AML-193 (cell line): Measurements from ENCODE around the gene PPP2R5C.
A peak's percentile ranks its signal among the peaks of the same experiment; 100 is the strongest.

ENCODE experiments used
- DNase-seq, 2 experiments: peaks; one replicate each; lab custom pipeline; 2025; lab: John Stamatoyannopoulos, UW

The PPP2R5C gene

GRCh38 chr14:101917413-101918017, 156.0 kb downstream of the PPP2R5C start:
- no peak for DNase-seq

DNA sequence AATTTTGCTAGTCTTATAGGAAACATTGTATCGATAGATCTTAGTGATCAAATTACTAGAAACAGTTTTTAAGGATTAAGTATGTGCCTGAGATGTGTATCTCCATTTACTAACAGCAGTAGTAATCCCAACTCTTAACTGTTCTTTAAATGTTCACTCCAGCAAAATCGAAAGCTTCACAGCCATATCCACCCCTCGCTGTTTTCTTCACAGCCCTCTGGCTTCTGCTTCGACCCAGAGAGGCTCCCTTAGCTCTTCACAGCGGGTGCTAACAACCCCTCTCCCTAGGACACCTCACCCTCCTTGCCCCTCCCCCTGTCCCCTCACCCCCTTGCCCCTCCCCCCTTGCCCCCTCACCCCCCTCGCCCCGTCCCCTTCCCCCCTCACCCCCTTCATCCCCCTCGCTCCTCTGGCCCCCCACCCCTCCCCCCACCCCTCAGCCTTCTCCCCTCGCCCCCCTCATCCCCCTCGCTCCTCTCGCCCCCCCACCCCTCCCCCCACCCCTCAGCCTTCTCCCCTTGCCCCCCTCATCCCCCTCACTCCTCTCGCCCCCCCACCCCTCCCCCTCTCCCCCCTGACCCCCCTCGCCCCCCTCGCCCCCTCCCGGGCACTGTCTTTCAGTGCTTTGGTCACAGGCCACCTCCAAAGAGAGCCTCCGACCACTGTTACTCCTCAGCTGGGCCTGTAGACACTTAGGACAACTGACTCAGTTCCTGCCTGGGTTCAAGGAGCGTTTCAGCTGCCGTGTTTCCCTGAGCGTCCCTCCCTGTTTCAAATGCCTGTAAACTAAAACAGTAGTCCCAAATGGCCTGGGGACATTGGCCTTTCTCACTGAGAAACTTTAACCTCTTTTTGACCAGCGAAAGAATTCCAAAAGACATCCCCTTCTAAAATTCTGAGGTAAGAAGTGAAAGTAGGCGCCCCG, 156.8 kb downstream of the PPP2R5C start:
- no peak for DNase-seq

GRCh38 chr14:101920271-101920670, 158.8 kb downstream of the PPP2R5C start:
- DNase-seq = no peak

DNA sequence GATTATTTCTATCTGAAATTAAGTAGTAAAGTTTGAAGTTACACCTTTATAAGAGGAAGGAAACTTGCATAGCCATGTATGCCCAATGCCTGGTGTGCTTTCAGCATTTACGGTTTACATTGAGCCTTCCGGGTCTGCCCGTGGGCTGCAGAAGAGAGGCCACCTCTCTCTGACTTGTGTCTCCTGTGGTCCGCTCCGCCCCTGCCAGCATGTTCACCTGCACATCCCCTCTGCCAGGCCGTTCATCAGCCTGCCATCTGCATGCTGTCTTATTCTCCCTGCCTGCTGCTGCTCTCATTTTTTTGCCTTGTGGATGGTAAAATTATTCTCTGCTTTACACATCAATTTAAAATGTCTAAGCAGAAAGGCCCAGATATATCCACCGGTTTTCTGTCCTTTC, 161.4 kb downstream of the PPP2R5C start:
- no peak for DNase-seq

GRCh38 chr14:101925152-101925551, 163.6 kb downstream of the PPP2R5C start:
- no peak for DNase-seq

GRCh38 chr14:101926085-101926484, 164.6 kb downstream of the PPP2R5C start:
- DNase-seq = no peak

GRCh38 chr14:101926620-101927019, 165.1 kb downstream of the PPP2R5C start:
- no peak for DNase-seq

DNA sequence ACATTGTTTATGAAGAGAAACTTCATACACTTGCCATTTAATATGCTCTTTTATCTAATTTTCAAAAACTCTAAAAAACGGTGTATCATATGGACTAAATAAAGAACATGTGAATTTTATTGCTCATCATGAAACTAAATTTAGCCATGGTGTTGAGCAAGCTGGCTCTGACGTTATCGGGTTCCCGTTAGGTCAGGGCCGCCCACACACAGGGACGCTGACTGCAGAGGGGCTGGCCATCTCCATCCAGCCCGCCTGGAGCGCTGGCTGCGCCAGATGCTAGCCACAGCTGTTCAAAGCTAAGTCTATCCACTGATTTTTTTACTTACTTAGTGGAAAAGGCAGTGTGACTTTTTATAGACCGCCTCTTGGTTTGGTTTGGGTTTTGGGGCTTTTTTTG, 166.3 kb downstream of the PPP2R5C start:
- DNase-seq = no peak

DNA sequence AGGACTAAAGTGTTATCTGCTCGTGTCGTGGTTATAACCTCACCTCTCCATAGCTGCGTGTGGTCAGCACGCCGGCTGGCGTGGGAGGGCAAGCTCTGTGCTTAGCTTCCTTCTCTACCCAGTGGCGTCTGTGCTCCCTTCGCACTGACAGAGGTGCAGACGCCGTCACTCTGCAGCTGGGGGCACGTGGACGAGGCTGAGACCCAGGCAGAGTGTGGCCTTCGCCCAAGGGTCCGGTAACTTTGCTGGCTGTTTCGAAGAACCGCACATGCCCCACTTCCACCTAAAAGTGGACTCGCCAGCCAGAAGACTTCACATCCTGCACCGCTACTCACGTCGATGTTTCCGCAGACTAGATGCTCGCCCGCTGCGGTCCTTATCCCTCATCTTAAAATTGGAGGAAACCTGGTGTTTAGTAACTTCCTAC, 166.9 kb downstream of the PPP2R5C start:
- DNase-seq = no peak

DNA sequence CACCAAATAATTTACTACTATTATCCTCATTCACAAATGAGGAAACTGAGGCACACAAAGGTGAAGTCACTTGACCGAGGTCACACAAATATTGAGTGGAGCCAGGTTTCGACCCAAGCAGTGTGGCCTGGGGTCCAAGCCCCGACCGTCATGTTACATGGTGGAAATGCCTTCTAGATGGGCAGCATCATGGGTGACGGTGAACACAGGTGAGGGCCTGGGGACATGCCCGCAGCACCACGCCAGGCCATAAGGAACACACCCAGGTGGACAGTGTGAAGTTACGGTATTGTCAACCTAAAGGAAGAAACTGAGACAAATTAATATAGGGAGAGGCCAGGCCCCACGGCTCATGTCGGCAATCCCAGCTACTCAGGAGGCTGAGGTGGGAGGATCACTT, 167.6 kb downstream of the PPP2R5C start:
- DNase-seq = no peak

DNA sequence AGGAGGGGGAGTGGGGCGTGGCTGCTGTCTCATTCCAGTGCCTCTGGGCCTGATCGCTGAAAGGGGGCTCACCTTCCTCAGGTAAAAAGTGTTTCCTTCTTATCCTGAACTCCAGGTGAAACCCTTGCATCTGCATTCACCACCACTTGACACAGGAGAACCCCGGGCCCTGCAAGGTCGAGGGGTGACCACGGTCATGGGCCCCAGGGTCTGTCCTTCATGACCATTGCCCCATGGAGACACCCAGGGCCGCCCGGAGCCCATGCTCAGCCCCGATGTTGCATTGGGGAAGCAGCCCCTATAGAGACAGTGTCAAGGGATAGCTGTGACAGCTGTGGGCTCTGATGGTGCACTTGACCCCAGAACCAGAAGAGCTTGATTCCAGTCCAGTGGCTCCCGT, 168.4 kb downstream of the PPP2R5C start:
- no peak for DNase-seq

DNA sequence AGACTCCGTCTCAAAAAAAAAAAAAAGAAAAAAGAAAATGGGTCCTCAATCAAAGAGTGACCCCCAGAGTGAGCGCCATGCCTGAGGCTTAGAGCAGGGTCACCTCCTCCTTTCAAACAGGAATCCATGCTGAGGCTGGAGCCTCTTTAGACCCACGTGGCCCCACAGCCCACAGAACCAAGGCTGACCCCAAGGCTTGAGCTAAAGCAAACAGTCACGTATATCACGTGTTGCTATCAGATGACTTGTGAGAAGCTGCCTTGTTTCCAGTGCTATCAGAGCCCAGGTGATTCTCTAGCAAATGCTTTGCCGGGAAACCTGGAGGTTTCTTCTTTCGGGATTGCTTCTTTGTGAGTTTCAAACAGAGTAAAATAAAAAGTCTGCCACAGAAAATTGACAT, 171.2 kb downstream of the PPP2R5C start:
- DNase-seq = no peak

- no peak for DNase-seq
Observed at GRCh38 chr14:101933209-101933608, 171.7 kb downstream of the PPP2R5C start.

DNA sequence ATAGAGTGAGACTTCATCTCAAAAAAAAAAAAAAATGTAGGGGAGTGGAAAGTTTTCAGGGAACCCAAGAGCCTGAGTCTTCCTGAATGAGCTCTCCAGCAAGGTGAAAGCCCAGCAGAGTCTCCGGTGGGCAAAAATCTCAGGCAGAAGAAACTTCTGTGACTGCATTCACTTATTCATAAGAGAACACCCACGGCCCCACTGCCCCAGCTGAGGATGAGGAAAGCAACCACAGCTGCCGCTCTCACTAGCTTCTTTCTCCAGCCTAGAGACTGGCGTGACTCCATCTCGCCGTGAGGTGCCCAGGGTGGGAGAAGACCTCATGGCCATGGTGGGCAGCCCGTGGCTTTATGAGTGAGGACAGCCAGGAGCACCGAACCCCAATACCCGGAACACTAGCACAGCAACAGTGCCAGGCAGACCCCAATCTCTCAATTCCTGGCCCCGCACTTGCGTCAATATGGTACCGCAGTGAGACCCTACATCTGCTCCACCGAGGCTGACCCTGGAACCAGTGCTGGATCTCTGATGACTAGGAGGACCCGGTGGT, 173.2 kb downstream of the PPP2R5C start:
- no peak for DNase-seq

- DNase-seq = no peak
Observed at GRCh38 chr14:101937926-101938767, 176.6 kb downstream of the PPP2R5C start.

GRCh38 chr14:101939646-101940170, 178.2 kb downstream of the PPP2R5C start:
- no peak for DNase-seq

- no peak for DNase-seq
Observed at GRCh38 chr14:101944451-101944850, 182.9 kb downstream of the PPP2R5C start.

DNA sequence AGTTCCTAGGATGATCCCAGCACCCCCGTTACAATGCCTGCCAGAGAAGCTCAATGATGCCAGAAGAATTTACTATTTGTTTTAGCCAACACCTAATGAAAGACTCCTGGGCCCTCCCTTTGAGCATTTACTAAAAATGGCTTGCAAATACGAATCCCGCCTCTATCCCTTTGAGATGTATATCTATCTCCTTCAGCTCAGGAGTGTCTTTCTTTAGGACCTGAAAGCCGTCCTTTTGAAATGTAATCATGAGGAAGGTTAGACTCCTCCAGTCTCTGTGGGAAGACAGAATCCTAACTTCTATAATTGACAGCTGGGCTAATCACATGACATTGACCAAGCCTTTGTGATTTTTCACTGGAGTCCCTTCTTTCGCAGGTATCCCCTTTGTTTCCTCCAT, 183.7 kb downstream of the PPP2R5C start:
- no peak for DNase-seq

- no peak for DNase-seq
Observed at GRCh38 chr14:101947577-101947903, 186.0 kb downstream of the PPP2R5C start.

DNA sequence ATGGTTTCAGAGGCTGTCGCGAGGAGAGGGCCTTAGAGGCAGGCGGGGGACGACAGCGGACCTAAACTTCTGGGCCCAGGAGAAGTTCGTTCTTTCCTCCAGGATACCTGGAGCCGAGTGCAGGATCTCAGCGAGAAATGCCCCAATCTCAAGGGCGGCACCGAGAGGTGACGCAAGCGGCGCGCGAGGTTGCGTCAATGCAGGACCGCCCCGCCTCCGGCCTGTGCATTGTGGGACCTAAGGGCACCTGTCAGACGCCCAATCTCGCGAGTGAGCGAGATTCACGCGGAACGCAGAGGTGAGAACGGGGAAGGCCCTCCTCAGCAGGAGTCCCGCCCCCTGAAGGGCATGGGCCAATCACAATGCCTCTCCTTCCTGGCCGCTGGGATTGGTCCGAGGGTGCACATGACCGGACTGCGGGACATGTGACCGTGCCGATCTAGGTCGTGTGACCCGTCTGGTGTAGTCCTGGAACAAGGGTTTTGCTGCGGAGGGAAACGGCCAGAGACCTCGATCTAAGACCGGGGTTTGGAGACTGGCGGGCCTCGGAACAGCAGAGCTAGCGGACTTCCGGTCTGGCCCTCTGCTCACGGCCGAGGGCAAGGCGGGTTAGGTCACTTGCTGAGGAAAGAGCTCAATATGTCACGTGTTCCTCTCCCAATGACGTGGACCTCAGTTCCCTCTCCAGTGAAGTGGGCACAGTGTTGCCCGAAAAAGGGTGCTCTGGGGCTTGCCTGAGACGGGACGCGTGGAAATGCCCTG, 186.6 kb downstream of the PPP2R5C start:
- peak; percentile 95 to 96 for DNase-seq

- no peak for DNase-seq
Observed at GRCh38 chr14:101948666-101949216, 187.2 kb downstream of the PPP2R5C start.
